Measurements from ENCODE around the gene EGLN2. TPM values are rescaled to one million over a fixed set of nuclear protein-coding genes. Genes with fewer than 3 reads are reported as not detected.
A peak's percentile ranks its signal among the peaks of the same experiment; 100 is the strongest.

Gene EGLN2
- total and polyA plus RNA-seq, 9 of the 15 experiments (the other 6 are each of a cell fraction or from before 2014, with no cell fraction given) = 9.6 to 114 (median 71.0) TPM

DNA sequence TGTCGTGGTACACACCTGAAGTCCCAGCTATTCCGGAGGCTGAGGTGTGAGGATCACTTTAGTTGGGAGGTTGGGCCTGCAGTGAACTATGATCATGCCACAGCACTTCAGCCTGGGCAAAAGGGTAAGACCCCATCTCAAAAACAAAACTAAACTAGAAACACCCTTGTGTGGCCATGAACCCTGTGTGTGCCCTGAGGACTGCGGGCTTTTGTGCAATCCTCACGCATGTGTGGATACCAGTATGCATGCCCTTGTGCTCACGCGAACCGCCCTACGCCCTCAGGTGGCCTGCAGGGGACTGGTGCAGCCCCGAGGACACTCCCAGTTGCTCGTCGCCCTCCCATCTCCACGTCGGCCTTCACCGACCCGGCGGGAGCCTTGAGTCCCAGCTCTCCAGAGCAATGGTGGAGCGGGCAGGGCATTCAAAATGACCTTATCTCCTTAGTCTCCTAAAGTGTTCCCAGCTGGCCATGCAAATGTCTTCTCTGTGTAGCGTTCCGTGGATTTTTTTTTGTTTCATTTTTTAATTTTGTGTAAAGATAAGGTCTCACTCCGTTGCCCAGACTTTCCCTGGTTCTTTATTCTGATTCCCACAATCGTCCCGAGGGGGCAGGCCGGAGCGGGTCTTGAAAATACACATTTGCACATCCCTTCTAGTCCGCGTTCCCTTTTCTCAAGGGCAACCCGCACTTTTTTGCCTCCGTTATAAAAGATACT lies 868 bp upstream of the EGLN2 start (continued):
- TF ChIP-seq, protein P1, sequence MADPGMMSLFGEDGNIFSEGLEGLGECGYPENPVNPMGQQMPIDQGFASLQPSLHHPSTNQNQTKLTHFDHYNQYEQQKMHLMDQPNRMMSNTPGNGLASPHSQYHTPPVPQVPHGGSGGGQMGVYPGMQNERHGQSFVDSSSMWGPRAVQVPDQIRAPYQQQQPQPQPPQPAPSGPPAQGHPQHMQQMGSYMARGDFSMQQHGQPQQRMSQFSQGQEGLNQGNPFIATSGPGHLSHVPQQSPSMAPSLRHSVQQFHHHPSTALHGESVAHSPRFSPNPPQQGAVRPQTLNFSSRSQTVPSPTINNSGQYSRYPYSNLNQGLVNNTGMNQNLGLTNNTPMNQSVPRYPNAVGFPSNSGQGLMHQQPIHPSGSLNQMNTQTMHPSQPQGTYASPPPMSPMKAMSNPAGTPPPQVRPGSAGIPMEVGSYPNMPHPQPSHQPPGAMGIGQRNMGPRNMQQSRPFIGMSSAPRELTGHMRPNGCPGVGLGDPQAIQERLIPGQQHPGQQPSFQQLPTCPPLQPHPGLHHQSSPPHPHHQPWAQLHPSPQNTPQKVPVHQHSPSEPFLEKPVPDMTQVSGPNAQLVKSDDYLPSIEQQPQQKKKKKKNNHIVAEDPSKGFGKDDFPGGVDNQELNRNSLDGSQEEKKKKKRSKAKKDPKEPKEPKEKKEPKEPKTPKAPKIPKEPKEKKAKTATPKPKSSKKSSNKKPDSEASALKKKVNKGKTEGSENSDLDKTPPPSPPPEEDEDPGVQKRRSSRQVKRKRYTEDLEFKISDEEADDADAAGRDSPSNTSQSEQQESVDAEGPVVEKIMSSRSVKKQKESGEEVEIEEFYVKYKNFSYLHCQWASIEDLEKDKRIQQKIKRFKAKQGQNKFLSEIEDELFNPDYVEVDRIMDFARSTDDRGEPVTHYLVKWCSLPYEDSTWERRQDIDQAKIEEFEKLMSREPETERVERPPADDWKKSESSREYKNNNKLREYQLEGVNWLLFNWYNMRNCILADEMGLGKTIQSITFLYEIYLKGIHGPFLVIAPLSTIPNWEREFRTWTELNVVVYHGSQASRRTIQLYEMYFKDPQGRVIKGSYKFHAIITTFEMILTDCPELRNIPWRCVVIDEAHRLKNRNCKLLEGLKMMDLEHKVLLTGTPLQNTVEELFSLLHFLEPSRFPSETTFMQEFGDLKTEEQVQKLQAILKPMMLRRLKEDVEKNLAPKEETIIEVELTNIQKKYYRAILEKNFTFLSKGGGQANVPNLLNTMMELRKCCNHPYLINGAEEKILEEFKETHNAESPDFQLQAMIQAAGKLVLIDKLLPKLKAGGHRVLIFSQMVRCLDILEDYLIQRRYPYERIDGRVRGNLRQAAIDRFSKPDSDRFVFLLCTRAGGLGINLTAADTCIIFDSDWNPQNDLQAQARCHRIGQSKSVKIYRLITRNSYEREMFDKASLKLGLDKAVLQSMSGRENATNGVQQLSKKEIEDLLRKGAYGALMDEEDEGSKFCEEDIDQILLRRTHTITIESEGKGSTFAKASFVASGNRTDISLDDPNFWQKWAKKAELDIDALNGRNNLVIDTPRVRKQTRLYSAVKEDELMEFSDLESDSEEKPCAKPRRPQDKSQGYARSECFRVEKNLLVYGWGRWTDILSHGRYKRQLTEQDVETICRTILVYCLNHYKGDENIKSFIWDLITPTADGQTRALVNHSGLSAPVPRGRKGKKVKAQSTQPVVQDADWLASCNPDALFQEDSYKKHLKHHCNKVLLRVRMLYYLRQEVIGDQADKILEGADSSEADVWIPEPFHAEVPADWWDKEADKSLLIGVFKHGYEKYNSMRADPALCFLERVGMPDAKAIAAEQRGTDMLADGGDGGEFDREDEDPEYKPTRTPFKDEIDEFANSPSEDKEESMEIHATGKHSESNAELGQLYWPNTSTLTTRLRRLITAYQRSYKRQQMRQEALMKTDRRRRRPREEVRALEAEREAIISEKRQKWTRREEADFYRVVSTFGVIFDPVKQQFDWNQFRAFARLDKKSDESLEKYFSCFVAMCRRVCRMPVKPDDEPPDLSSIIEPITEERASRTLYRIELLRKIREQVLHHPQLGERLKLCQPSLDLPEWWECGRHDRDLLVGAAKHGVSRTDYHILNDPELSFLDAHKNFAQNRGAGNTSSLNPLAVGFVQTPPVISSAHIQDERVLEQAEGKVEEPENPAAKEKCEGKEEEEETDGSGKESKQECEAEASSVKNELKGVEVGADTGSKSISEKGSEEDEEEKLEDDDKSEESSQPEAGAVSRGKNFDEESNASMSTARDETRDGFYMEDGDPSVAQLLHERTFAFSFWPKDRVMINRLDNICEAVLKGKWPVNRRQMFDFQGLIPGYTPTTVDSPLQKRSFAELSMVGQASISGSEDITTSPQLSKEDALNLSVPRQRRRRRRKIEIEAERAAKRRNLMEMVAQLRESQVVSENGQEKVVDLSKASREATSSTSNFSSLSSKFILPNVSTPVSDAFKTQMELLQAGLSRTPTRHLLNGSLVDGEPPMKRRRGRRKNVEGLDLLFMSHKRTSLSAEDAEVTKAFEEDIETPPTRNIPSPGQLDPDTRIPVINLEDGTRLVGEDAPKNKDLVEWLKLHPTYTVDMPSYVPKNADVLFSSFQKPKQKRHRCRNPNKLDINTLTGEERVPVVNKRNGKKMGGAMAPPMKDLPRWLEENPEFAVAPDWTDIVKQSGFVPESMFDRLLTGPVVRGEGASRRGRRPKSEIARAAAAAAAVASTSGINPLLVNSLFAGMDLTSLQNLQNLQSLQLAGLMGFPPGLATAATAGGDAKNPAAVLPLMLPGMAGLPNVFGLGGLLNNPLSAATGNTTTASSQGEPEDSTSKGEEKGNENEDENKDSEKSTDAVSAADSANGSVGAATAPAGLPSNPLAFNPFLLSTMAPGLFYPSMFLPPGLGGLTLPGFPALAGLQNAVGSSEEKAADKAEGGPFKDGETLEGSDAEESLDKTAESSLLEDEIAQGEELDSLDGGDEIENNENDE (IDR thresholded peaks at IDR 0.05; ENCODE audit: low read depth, low read length) = no peak
- TF ChIP-seq ZNF174 (CRISPR knock-in tag; IDR thresholded peaks at IDR 0.05) (no peak), FUS (optimal IDR thresholded peaks at IDR 0.05; ENCODE audit: low read depth, low read length) (no peak), ASH1L (IDR thresholded peaks at IDR 0.05; ENCODE audit: borderline replicate concordance, low read depth, partially characterized antibody) (no peak), NFE2L1 (tag; IDR thresholded peaks at IDR 0.05; ENCODE audit: borderline replicate concordance, low read depth) (no peak), HNRNPLL (IDR thresholded peaks at IDR 0.05; ENCODE audit: low read depth, low read length, poor library complexity, severe bottlenecking) (no peak), ZNF589 (CRISPR knock-in tag; IDR thresholded peaks at IDR 0.05; ENCODE audit: low read depth) (no peak; the same call in 1 of the 2 replicates), RBM22 (IDR thresholded peaks at IDR 0.05; ENCODE audit: low read depth, low read length, poor library complexity, severe bottlenecking) (no peak)
- TF ChIP-seq, protein P2, sequence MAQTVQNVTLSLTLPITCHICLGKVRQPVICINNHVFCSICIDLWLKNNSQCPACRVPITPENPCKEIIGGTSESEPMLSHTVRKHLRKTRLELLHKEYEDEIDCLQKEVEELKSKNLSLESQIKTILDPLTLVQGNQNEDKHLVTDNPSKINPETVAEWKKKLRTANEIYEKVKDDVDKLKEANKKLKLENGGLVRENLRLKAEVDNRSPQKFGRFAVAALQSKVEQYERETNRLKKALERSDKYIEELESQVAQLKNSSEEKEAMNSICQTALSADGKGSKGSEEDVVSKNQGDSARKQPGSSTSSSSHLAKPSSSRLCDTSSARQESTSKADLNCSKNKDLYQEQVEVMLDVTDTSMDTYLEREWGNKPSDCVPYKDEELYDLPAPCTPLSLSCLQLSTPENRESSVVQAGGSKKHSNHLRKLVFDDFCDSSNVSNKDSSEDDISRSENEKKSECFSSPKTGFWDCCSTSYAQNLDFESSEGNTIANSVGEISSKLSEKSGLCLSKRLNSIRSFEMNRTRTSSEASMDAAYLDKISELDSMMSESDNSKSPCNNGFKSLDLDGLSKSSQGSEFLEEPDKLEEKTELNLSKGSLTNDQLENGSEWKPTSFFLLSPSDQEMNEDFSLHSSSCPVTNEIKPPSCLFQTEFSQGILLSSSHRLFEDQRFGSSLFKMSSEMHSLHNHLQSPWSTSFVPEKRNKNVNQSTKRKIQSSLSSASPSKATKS (CRISPR knock-in tag; IDR thresholded peaks at IDR 0.05) = no peak
- TF ChIP-seq, protein P3, sequence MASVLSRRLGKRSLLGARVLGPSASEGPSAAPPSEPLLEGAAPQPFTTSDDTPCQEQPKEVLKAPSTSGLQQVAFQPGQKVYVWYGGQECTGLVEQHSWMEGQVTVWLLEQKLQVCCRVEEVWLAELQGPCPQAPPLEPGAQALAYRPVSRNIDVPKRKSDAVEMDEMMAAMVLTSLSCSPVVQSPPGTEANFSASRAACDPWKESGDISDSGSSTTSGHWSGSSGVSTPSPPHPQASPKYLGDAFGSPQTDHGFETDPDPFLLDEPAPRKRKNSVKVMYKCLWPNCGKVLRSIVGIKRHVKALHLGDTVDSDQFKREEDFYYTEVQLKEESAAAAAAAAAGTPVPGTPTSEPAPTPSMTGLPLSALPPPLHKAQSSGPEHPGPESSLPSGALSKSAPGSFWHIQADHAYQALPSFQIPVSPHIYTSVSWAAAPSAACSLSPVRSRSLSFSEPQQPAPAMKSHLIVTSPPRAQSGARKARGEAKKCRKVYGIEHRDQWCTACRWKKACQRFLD (CRISPR knock-in tag; IDR thresholded peaks at IDR 0.05) = peak; percentile 41; the same call in 1 of the 2 replicates

Measured in K562 (cell line).